H54 (cell line): Measurements from ENCODE around the gene GRHL1.
A peak's percentile ranks its signal among the peaks of the same experiment; 100 is the strongest.

Source experiments
- DNase-seq: peaks from one replicate; pipeline ENCODE4 v3.0.0; 2011; ENCODE audit warnings: low spot score, mixed read lengths; ENCODE audit not compliant: insufficient read length
- FAIRE-seq: peaks from 3 replicates; lab custom pipeline; 2011; peaks lifted over from hg19 to GRCh38; lab: Jason Lieb, UNC
- POLR2A ChIP-seq: IDR thresholded peaks from 2 replicates; pipeline ENCODE4 v1.6.1; 2011; ENCODE audit warnings: low read depth, mild to moderate bottlenecking, low read length

GRHL1 gene

GRCh38 chr2:9941196-9941995 is 10.1 kb upstream of the GRHL1 start:
- no peak for TF ChIP-seq POLR2A
- no peak for DNase-seq
- peak; percentile 45 for FAIRE-seq

- TF ChIP-seq POLR2A: no peak
- no peak for FAIRE-seq
- DNase-seq: no peak
Measured at GRCh38 chr2:9941996-9942390, 9.5 kb upstream of the GRHL1 start.

- DNase-seq (no peak), FAIRE-seq (no peak)
- no peak for TF ChIP-seq POLR2A
Measured at GRCh38 chr2:9944330-9944758, 7.1 kb upstream of the GRHL1 start.

DNA sequence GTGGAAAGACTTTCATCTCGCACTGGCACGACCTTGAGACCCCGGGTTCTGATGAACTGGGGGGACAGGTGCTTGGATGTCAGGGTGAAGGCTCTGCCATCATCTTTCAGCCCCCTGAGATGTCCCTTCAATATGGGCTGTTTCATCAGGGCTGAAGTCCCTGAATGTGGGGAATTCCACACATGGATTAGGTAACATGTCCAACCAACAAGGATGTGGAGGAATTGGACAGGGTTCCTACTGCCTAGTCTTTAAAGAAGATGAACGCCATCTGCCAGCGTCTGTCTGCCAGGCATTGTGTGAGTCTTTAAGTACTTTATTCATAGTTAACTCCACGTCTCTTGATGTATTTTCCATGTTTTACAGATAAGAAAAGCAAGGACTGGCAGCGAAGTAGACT is 5.9 kb upstream of the GRHL1 start:
- FAIRE-seq (no peak), DNase-seq (no peak)
- no peak for TF ChIP-seq POLR2A

DNA sequence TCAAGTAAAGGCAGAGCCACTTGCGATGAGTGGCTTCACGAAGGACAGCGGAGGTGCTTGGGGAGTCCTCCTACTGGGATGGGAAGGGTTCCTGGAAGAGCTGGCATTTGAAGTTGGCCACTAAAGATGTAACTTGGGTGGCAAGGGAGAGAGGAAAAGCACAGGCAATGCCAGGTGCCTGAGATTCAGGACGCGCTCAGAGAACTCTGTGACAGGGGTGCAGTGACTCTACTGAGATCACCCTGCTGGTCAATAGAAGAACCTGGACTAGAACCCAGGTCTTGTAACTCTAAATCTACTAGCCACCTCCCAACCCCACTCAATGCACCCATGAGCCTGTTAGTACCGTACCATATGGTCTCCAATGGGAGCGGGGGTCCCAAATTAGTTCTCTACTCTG is 5.4 kb upstream of the GRHL1 start:
- no peak for DNase-seq
- no peak for FAIRE-seq
- no peak for TF ChIP-seq POLR2A

DNA sequence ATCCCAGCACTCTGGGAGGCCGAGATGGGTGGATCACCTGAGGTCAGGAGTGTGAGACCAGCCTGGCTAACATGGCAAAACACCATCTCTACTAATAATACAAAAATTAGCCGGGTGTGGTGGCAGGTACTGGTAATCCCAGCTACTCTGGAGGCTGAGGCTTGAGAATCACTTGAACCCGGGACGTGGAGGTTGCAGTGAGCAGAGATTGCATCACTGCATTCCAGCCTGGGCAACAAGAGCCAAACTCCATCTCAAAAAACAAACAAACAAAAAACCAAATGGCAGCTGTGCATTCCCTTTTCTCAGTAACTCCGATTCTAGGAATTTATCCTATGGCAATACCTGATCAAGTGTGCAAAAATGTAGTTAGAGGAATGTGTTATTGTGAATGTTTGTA is 4.7 kb upstream of the GRHL1 start:
- no peak for TF ChIP-seq POLR2A
- DNase-seq (no peak), FAIRE-seq (no peak)

GRCh38 chr2:9948721-9949120 is 2.8 kb upstream of the GRHL1 start:
- TF ChIP-seq POLR2A: no peak
- FAIRE-seq (no peak), DNase-seq (no peak)

DNA sequence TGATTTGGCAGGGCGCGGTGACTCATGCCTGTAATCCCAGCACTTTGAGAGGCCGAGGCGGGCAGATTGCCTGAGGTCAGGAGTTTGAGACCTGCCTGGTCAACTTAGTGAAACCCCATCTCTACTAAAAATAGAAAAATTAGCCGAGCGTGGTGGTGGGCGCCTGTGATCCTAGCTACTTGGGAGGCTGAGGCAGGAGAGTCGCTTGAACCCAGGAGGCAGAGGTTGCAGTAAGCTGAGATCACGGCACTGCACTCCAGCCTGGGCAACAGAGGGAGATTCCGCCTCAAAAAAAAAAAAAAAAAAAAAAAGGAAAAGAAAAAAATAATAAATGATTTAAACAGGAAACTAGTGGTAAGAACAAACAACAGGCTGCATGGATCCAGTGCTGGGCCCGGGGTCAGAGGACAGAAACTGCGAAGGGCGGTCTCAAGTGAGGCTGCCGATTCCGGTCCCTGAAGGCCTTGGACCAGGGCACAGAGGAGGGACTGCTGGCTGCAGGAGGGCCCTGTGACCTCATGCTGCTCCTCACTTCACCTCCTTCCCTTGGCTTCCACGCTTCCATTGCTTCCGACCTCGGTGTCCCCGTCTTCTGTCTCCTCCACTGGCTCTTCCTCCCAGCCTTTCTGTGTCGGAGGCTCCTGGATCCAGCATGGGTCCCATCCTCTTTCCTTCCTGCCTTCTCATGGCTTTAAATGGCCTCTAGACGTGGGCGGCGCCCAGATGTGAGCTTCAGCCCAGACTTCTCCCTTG is 2.1 kb upstream of the GRHL1 start:
- no peak for TF ChIP-seq POLR2A
- DNase-seq (no peak), FAIRE-seq (no peak)

DNA sequence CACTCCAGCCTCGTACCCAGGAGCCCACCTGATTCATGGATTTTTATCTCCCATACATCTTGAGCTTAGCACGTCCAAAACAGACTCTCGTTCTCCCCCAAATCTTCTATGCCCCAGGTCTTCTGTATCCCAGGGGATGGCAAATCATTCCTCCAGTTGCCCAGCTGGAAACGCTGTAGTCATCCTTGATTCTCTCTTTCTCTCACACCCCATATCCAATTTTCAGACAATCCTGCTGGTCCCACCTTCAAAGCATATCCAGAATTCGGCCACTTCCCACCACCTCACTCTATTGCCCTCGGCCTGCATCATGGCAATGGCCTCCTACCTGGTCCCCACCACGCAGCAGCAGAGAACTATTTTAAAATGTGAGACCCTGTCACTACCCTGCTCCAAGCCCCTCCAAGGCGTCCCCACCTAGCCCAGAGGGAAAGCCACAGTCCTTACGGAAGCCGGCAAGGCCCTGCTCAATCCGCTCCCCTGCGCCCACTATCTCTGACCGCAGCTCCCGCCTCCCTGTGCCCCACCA is 1.4 kb upstream of the GRHL1 start:
- FAIRE-seq: no peak
- TF ChIP-seq POLR2A: no peak
- no peak for DNase-seq

GRCh38 chr2:9950521-9951271 is 797 bp upstream of the GRHL1 start:
- no peak for DNase-seq
- no peak for FAIRE-seq
- TF ChIP-seq POLR2A: no peak

DNA sequence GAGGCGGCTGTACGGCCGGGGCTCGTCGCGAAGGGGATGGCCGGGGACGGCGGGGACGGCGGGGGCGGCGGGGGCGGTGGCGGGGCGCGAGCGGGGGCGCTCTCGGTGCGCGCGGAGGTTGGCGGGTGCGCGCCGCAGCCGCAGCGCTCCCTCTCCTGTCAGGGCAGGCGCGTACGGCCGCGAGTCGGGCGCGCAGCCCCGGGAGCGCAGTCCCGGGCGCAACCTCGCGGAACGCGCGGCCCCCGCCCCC is 296 bp upstream of the GRHL1 start:
- no peak for TF ChIP-seq POLR2A
- DNase-seq (no peak), FAIRE-seq (no peak)

- no peak for FAIRE-seq
- DNase-seq: no peak
- TF ChIP-seq POLR2A: no peak
Measured at GRCh38 chr2:9952286-9952737, 819 bp downstream of the GRHL1 start.

DNA sequence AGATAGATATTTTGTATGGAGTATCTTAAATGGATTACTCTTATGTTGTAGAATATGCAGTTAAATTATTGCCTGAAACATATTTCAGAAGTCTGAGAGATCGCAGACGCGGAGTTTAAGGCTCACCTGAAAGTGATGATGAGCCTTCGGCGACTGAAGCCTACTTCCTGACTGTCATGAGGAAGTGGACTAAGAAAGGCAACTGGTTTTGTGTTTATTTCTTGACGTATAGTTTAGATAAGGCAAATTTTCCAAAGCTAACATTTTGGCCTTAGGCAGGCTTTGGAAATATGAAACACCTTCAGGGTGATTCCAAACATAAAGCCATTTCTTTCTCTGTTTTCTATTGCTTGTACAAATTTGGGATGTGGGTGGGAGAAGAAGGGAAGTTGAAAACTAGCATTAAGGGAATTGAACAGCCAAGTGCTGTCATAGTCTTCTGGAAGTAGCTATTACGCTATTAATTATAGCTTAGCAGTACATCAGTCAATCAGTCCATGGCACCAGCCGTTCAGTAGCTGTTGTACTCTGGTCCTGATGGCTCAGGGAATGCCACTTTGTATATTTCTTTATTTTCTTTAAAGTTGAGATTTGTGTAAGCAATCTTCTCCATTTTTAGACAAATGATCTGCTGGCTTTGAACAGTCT is 1.5 kb downstream of the GRHL1 start:
- FAIRE-seq: no peak
- no peak for DNase-seq
- TF ChIP-seq POLR2A: no peak
